NCI-H446 treated with DMSO at 0.1 percent for 48 hours (cell line): ENCODE results near the gene PIGQ.
A peak's percentile ranks its signal among the peaks of the same experiment; 100 is the strongest.

Source experiments
- DNase-seq: peaks from one replicate; lab custom pipeline; 2025; lab: John Stamatoyannopoulos, UW

PIGQ gene

DNA sequence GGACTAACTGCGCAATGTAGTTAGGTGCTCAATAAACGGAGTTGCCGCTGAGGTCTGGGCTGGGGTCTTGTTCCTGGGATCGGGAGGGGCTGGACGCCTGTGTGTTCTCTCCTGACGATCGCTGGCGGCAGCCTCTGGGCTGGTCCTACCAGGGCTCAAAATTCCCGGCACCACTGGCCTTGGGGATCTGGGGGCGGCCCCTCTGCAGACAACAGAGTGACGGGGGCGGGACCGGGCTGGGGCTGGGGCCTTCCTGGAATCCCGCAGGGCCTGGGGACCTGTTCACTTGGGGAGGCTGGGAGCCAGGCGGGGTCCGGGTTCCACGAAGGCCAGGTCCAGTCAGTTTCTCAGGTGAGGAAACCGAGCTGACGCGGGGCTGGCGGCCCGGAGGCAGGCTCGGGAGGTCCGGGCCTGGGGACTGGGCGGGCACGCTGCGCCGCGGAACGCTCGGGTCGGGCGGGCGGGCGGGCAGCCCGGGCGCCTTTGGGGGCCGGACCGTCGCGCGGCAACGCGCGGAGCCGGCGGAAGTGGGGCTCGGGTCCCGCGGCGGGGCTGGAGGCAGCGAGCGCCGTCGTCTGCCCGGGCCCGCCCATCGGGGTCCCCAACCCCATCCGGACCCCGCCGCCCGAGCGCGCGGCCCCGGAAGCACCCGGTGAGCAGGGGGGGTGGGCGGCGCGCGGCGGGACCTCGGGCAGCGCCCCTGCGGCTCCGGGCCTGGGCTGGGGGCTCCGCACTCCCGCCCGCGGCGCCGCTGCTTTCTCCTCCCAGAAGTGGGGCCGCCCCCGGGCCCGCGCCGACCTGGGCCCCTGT, at the start of gene PIGQ:
TSS of gene PIGQ (plus strand) at position 524 of the 810 bp plus-strand sequence. CDS start 4,107 bp downstream, outside the sequence.
- DNase-seq: no peak

DNA sequence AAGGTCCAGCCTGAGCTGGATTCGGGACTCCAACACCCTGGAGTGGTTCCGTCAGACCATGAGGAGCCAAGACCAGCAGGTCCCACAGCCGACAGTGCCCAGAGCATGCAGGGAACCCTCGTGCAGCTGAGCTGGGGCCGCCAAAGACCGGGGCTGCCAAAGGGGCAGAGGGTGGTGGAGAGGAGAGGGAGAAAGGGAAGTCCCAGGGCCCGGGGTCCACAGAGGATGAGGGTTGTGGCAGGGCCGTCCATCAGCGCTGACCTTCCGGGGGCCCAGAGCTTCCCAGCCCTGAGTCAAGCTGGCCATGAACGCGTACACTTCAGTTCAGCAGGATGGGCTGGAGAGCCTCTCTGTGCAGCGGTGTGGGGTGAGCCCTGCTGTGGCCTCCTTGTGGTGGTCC, 48.9 kb upstream of the PIGQ start:
- no peak for DNase-seq

- no peak for DNase-seq
These were observed 48.2 kb upstream of the PIGQ start for GRCh38 chr16:521381-522210.

- no peak for DNase-seq
These were observed 47.3 kb upstream of the PIGQ start for GRCh38 chr16:522320-523096.

DNA sequence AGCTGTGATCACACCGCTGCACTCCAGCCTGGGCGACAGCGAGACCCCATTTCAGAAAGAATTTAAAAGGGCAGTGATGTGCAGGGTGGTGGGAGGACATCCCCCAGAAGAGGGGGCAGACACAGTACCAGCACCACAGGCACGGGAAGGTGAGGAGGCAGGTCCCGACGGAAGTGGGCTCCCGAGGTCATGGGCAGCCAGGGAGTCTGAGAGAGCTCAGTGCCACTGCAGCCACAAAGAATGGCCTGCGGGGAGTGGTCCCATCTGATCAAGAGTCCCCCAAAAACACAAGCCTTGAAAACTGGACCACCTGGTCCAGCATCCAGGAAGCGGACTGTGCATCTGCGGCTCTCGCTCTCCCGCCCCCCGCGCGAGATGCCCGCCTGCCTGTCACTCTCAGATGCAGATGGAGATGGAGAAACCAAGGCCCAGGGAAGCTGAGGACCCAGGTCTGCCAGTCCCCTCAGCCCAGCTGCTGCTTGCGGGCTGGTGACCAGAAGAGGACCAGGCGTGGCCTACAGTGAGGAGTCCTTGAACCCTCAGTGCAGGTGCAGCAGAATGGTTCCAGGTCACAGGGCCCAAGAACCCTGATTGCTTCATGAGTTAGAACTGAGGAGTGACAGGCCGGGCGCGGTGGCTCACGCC, 46.5 kb upstream of the PIGQ start:
- no peak for DNase-seq

DNA sequence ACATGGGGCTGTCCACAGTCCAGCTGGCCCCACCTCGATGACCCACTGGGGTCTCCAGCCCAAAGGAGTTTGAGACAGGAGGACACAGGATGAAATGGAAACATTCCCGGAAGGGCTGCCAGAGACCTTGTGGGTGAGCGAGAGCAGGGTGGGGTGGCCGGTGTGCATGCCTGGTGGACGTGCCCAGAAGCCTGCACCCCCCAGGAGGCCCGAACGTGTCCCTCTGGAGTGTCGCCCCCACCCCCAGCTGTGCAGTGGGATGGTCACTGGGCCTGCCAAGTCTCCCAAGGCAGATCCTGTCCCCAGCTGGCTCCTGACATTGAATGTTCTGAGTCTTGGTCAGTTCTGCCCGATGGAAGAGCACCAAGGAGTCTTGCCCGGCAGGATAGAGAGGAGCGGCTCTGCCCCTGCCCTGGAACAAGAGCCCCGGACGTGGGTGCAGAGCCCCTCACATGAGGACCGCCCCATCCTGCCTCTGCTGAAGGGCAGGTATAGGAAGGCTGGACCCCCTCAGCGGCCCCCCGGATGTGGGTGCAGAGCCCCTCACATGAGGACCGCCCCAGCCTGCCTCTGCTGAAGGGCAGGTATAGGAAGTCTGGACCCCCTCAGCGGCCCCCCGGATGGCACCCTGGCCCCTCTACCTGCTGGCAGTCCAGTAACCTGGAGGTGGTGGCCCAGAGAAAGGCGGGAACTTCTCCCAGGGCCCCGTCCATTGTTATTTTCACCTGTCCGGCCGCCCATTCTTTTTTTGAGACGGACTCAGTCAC, 45.3 kb upstream of the PIGQ start:
- DNase-seq: no peak

GRCh38 chr16:525123-525519, 44.6 kb upstream of the PIGQ start:
- no peak for DNase-seq

DNA sequence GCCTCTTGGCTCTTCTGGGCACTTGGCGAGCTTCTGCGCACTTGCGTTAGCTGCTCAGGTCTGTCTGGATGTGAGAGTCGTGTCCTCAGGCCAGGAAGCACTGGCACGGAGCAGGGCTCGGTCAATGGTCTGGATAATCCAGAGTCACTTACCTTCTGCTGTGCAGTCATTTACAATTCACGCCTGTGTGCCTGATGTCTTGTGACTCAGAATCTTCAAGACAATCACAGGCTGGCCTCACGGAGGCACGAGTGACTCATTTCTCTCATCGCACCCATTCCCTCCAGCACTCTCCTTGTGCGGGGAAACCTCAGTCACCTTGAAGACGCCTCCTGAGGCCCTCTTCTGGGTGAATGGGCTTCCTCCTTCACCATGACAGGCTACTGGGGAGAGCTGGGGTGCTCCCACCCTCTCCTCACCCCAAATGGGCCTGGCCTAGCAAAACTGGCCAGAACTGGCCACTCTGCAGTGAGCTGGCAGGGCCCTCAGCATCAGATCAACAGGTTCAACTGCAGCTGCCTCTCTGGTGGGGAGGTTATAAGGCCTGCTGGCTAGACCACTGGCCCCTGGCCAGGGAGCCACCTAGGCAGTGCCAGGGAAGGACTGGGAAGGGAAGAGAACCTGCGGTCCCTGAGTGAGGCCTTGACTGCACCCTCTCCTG, 44.1 kb upstream of the PIGQ start:
- peak; percentile 11 for DNase-seq

- no peak for DNase-seq
These were observed 43.4 kb upstream of the PIGQ start for GRCh38 chr16:526181-527014.

DNA sequence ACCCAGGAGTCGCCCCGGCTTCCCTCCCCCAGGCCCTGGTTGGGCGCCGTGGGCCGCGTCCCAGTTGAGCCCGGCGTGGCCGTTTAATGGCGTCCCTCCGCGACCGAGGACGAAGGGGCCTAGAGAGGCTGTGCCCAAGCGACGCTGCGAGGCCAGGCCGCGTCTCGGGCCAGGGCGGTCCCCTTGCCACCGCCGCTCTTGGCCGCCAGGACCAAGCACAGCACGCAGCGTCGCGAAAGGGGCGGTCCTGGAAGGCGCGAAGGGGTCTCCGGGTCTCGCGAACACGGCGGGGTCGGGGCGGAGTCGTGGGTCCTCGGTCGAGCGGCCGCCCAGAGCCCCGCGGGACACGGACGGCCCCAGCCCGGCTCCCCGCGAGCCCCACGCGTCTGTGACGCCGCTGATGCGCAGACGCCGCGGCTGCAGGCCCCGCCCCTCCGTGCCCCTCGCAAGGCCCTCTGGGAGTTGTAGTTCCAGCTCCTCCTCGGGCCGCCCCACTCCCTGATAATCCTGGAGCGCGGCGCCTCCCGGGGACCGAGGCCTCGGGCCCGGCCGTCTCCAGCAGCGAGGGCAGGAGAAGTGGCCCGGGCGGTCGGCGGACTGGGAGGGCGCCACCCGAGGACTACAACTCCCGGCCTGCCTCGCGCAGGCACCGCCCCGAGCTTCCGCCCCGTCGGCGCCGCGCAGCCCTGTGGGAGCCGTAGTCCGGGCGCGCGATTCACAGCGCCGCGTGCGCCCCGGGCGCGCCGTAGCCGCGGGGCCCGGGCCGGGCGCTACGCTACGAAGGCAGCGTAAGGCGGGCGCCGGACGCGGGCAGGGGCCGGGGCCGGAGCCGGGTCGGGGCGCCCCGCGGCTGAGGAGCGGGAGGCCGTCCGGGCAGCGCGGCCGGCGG, 42.5 kb upstream of the PIGQ start, which contains the start of gene CAPN15:
TSS of gene CAPN15 (plus strand) at position 698 of the 889 bp plus-strand sequence. CDS start 19,127 bp downstream, outside the sequence.
- DNase-seq: peak; percentile 70

DNA sequence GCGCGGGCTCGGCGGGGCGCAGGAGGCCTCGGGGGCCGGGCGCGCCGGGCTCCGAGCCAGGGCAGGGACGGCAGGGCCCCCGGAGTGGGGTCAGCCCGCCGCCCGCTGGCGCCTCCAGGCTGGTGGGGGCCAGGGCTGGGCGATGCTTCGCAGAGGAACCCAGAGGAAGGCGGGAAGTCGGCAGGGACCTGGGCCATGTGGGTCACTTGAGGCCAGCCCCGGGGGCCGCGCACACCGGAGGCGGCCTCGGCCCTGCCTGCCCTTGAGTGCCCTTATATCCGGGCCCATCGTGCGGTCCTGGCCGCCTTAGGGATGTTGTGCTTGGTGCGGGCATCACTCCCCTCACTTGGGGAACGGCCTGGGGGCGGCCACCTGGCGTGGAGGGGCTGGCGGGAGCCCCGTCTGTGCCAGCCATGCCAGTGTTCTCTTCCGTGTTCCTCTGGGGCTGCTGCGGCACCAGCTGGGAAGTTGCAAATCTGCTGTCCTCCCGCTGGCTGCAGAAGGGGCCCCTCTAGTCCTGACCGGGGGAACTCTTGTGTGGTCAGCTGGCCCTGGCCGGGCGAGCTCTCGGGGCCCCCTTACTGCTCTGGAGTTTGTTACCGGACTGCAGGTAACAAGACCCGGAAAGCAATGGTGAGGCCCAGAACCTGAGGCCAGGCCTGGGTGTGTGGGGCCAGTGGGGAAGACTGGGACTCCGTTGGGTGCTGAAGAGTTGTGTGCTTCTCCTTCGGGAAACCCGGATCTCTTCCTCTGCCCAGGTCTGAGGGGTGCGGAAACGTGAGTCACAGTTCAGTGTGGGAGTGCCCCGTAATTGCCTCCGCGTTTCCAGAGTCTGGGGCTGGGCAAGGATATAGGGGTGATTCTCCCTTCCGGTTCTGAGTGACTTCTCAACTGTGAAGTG, 41.4 kb upstream of the PIGQ start:
- no peak for DNase-seq

GRCh38 chr16:529012-529575, 40.7 kb upstream of the PIGQ start:
- no peak for DNase-seq

GRCh38 chr16:530111-530817, 39.5 kb upstream of the PIGQ start:
- no peak for DNase-seq

DNA sequence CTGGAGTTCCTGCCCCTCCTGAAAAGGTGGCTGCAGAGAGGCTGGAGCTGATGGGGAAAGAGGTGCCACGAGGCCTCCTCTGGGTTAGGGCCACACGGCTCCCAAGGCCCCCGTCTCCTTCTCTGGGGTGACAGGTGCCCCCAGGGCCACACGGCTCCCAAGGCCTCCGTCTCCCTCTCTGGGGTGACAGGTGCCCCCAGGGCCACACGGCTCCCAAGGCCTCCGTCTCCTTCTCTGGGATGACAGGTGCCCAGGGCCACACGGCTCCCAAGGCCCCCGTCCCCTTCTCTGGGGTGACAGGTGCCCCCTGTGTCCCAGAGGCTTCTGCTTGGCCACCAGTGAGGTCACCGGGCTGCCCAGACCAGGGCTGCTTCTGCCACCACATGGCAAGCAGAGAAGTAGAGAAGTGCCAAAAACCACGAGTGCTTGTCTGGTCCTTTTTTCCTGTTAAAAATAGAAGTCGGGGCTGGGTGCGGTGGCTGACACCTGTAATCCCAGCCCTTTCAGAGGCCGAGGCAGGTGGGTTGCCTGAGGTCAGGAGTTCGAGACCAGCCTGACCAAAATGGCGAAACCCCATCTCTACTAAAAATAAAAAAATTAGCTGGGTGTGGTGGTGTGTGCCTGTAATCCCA, 38.2 kb upstream of the PIGQ start:
- no peak for DNase-seq

GRCh38 chr16:533391-534123, 36.2 kb upstream of the PIGQ start:
- DNase-seq: no peak
